Spleen (tissue), 11 donors: Measurements from ENCODE around the gene TAS2R16. TPM values are rescaled to one million over a fixed set of nuclear protein-coding genes. Genes with fewer than 3 reads are reported as not detected.

Experiments used
- DNase-seq: peaks from one replicate; pipeline ENCODE4 v3.0.0-alpha.2; 2020
- H3K27ac ChIP-seq, 8 donors: fragments of 200-600 bp; sonication (generic) in 7 of 8; 1 replicate in 4 of 8; 2 replicates in 4 of 8; pipeline versions ENCODE4 v1.5.0 to v1.8.0; 2016 to 2021; ENCODE audit warnings: inconsistent platforms in 4 of 8, mild to moderate bottlenecking in 4 of 8, moderate library complexity in 1 of 8
- H3K27me3 ChIP-seq, 7 donors: fragments of 200-600 bp; sonication (generic) in 6 of 7; replicated peaks in 1 of 7; 1 replicate in 4 of 7; 2 replicates in 3 of 7; pipeline versions ENCODE4 v1.5.0 to v1.8.0; 2016 to 2021; ENCODE audit warnings: inconsistent platforms in 3 of 7, mild to moderate bottlenecking in 1 of 7
- H3K36me3 ChIP-seq, 6 donors: fragments of 200-600 bp; sonication (generic) in 5 of 6; 1 replicate in 4 of 6; 2 replicates in 2 of 6; pipeline versions ENCODE4 v1.5.0 to v1.8.0; 2016 to 2021; ENCODE audit warnings: inconsistent platforms in 2 of 6
- H3K4me1 ChIP-seq, 6 donors: fragments of 200-600 bp; sonication (generic) in 5 of 6; 1 replicate in 3 of 6; 2 replicates in 3 of 6; pipeline versions ENCODE4 v1.5.0 to v1.8.0; 2016 to 2021; ENCODE audit warnings: inconsistent platforms in 3 of 6
- H3K4me3 ChIP-seq, 8 donors: fragments of 200-600 bp; sonication (generic) in 7 of 8; 1 replicate in 4 of 8; 2 replicates in 4 of 8; pipeline versions ENCODE4 v1.5.0 to v1.8.0; 2016 to 2021; ENCODE audit warnings: inconsistent platforms in 4 of 8, mild to moderate bottlenecking in 4 of 8, moderate library complexity in 2 of 8
- H3K9me3 ChIP-seq, 8 donors: fragments of 200-600 bp; sonication (generic) in 7 of 8; 1 replicate in 4 of 8; 2 replicates in 4 of 8; pipeline versions ENCODE4 v1.5.0 to v1.8.0; 2016 to 2021; ENCODE audit warnings: inconsistent platforms in 4 of 8
- CTCF ChIP-seq, 11 experiments: fragments of 200-600 bp in 7 of 11; fragments of 450-650 bp in 4 of 11; sonication (generic) in 4 of 11; IDR thresholded peaks in 8 of 11; conservative IDR thresholded peaks in 3 of 11; 1 replicate in 7 of 11; 2 replicates in 4 of 11; pipeline versions ENCODE4 v1.4.0 to v1.8.0; 2016 to 2021; ENCODE audit warnings: antibody characterized with exemption in 11 of 11, inconsistent platforms in 4 of 11, mild to moderate bottlenecking in 1 of 11
- POLR2A ChIP-seq, 3 donors: fragments of 450-650 bp; IDR thresholded peaks; one replicate each; pipeline ENCODE4 v1.5.1; 2017; ENCODE audit warnings: antibody characterized with exemption in 3 of 3, mild to moderate bottlenecking in 1 of 3
- POLR2AphosphoS5 ChIP-seq, 3 donors: sonication (generic); formaldehyde crosslinking; IDR thresholded peaks; one replicate each; pipeline ENCODE4 v1.5.1; 2017; ENCODE audit warnings: antibody characterized with exemption in 3 of 3
- WGBS, 5 donors: extraction: QIAGEN DNeasy Blood & Tissue Kit in 3 of 5; methylation state at CpG; one replicate each; pipeline versions ENCODE4 v1.1.5 to v1.1.7; 2013 to 2018; 5-methylcytosine and 5-hydroxymethylcytosine counted together
- intact Hi-C: fragments of 100-400 bp; cut with DNase I; formaldehyde crosslinking; loops from one replicate; pipeline ENCODE4 v1.15.0; 2023; ENCODE audit warnings: low total_unique reads
- polyA plus RNA-seq, 3 donors: library from polyadenylated mRNA; stranded (reverse); fragments of 200-250 nt; gene quantifications; one replicate each; pipeline ENCODE4 v1.2.1, GENCODE V29; 2013
- total RNA-seq, 7 donors: library from RNA; depleted of rRNA in 3 of 7; stranded (reverse); fragments of >200 nt in 3 of 7; fragmentation: NEBNext Ultra II Directional in 4 of 7; extraction: Animal tissue kit (Norgen Biotek cat#: 25700) in 4 of 7; gene quantifications; one replicate each; pipeline versions ENCODE4 v1.1.0 to v1.2.1, GENCODE V29; 2016 to 2021
- donor health status: healthy with polysubstance abuse.
- donor health status: DM: no; HTN: no; CAD: no; lungs with moderate emphysema.
- donor health status: DM: no; HTN: no; CAD: no.
- donor health status: Bipolar disorder and iron deficiency.
- donor health status: healthy.
- donor health status: DM: no; HTN: no; CAD: no.
- donor health status: DM: yes; HTN: yes; CAD: no.

The TAS2R16 gene
- total and polyA plus RNA-seq, 10 donors = not detected

DNA sequence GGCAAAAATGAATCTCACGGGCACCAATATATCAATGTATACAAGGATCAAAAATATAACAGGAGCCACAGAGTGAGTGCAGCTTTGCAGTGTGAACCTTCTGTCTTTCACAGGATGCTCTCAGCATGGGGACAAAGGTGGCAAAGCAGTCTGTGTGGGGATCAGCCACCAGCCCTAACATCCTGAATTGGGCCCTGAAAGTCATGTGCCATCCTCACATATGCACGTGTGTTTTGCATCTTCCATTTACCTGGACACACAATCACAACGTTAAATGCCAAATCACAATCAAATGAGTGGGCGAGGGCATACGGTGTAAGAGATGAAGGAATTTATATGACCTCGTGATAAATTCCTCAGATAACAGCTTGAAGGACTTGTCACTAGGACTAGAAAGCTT, 6.5 kb downstream of the TAS2R16 start:
- Histone ChIP-seq H3K9me3 (peaks cover 0 to 4% (median 0%) of the 10 kb centered on the region in 8 donors), H3K4me3 (no peak overlapping the region), H3K4me1 (no peaks in the 10 kb centered on the region), H3K36me3 (no peaks in the 10 kb centered on the region), H3K27ac (no peak overlapping the region), H3K27me3 (no peaks in the 10 kb centered on the region)
- WGBS, 5 donors = 64 to 71% (median 70%) methylated on average over 6 of the region's 6 CpGs
- TF ChIP-seq CTCF (IDR thresholded peaks at IDR 0.05 in 8 of 11, conservative IDR thresholded peaks at IDR 0.05 in 3 of 11) (no peak), POLR2AphosphoS5 (IDR thresholded peaks at IDR 0.05) (no peak), POLR2A (IDR thresholded peaks at IDR 0.05) (no peak)
- no peak for DNase-seq
- intact Hi-C loops = no loop called here

GRCh38 chr7:122988333-122988732, 7.2 kb downstream of the TAS2R16 start:
- peaks cover 0 to 4% (median 0%) of the 10 kb centered on the region in 8 donors for H3K9me3 ChIP-seq
- TF ChIP-seq POLR2A (IDR thresholded peaks at IDR 0.05) (no peak), CTCF (IDR thresholded peaks at IDR 0.05 in 8 of 11, conservative IDR thresholded peaks at IDR 0.05 in 3 of 11) (no peak), POLR2AphosphoS5 (IDR thresholded peaks at IDR 0.05) (no peak)
- intact Hi-C loops = no loop called here
- no peaks in the 10 kb centered on the region for H3K36me3 ChIP-seq
- H3K4me1 ChIP-seq = no peaks in the 10 kb centered on the region
- no peak for DNase-seq
- no peak overlapping the region for H3K27ac ChIP-seq
- no peak overlapping the region for H3K4me3 ChIP-seq
- 47 to 82% (median 74%) methylated on average over 4 of the region's 4 CpGs for WGBS, 5 donors
- H3K27me3 ChIP-seq = no peaks in the 10 kb centered on the region

DNA sequence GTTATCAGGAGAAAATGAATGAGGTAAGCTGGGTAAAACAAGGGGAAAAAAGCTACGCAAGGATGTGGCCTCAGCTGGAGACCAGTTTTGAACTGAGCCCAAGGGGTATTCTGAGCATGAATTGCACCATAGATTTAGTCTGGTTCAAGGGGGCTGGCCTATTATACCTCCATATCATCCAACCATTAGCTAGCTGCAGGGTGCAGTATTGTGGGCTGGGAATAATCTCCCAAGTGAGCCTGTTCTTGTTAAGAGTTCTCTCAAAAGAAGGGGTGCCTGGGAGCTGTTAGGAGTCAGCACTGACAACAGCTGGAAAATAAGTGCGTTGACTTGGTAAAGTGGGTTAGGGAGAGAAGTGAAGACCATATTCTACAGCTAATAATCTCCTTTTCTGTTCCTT, 8.0 kb downstream of the TAS2R16 start:
- H3K4me3 ChIP-seq = no peak overlapping the region
- DNase-seq = no peak
- no peaks in the 10 kb centered on the region for H3K27me3 ChIP-seq
- 79 to 93% (median 85%) methylated on average over 2 of the region's 2 CpGs for WGBS, 5 donors
- H3K36me3 ChIP-seq = no peaks in the 10 kb centered on the region
- H3K27ac ChIP-seq = no peak overlapping the region
- TF ChIP-seq CTCF (IDR thresholded peaks at IDR 0.05 in 8 of 11, conservative IDR thresholded peaks at IDR 0.05 in 3 of 11) (no peak), POLR2AphosphoS5 (IDR thresholded peaks at IDR 0.05) (no peak), POLR2A (IDR thresholded peaks at IDR 0.05) (no peak)
- H3K9me3 ChIP-seq = no peaks in the 10 kb centered on the region
- intact Hi-C loops = no loop called here
- no peaks in the 10 kb centered on the region for H3K4me1 ChIP-seq

- H3K27me3 ChIP-seq = no peaks in the 10 kb centered on the region
- TF ChIP-seq CTCF (IDR thresholded peaks at IDR 0.05 in 8 of 11, conservative IDR thresholded peaks at IDR 0.05 in 3 of 11) (no peak), POLR2A (IDR thresholded peaks at IDR 0.05) (no peak), POLR2AphosphoS5 (IDR thresholded peaks at IDR 0.05) (no peak)
- H3K4me3 ChIP-seq = no peak overlapping the region
- no peaks in the 10 kb centered on the region for H3K9me3 ChIP-seq
- WGBS, 5 donors = 84 to 95% (median 90%) methylated on average over 2 of the region's 2 CpGs
- DNase-seq = no peak
- no peaks in the 10 kb centered on the region for H3K36me3 ChIP-seq
- no peak overlapping the region for H3K27ac ChIP-seq
- no peaks in the 10 kb centered on the region for H3K4me1 ChIP-seq
- intact Hi-C loops = no loop called here
Observed at GRCh38 chr7:122984021-122984420, 11.5 kb downstream of the TAS2R16 start.
